Renal cortical epithelial cell (primary cell): ENCODE results near the gene MIEF1. TPM values are rescaled to one million over a fixed set of nuclear protein-coding genes. Genes with fewer than 3 reads are reported as not detected.

Experiments used
- DNase-seq: peaks from one replicate; pipeline ENCODE4 v3.0.0-alpha.2; 2011; ENCODE audit warnings: low read depth
- total RNA-seq: library from RNA; depleted of rRNA; stranded (reverse); fragments of >200 nt; gene quantifications from 2 replicates; pipeline ENCODE4 v1.2.3, GENCODE V29; 2014

MIEF1 gene
- total RNA-seq, 1 donor from 2014 or later: 29.4 TPM

- no peak for DNase-seq
Observed at GRCh38 chr22:39470451-39471291, 31.4 kb upstream of the MIEF1 start.

DNA sequence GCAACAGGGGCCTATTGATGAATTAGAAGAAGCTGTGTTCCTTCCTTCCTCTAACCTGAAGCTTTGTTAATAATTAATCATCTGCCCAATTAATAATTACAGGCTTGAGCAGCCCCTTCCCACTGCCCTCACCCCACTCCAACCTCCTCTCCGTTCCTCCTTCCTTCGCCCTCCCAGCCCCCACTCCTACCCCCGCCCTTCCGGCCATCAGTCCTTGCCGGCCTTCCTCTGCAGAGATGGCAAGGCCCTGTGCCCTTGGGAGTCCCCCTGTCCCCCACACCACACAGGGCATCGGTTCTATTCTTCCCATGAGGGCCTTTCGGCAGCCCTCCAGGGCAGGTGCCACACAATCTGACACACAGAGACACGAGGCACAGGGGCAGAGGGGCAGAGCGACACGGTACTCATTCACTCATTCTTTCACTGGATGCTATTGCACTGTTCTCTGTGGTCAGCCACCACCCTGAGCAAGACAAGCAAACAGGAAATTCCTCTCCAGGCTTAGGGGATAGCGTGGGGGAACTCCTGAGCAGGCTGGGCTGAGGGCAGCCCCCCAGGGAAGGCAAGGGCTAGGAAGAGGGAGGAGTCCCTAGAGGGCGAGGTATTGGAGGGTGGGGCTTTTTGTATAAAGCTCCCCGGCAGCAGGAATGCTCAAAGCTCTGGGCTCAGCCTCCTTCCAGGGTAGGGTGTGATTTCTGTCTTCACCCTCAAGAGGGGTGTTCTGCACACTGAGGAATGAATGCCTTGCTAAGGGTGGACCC is 30.5 kb upstream of the MIEF1 start:
- DNase-seq: peak; percentile 95

DNA sequence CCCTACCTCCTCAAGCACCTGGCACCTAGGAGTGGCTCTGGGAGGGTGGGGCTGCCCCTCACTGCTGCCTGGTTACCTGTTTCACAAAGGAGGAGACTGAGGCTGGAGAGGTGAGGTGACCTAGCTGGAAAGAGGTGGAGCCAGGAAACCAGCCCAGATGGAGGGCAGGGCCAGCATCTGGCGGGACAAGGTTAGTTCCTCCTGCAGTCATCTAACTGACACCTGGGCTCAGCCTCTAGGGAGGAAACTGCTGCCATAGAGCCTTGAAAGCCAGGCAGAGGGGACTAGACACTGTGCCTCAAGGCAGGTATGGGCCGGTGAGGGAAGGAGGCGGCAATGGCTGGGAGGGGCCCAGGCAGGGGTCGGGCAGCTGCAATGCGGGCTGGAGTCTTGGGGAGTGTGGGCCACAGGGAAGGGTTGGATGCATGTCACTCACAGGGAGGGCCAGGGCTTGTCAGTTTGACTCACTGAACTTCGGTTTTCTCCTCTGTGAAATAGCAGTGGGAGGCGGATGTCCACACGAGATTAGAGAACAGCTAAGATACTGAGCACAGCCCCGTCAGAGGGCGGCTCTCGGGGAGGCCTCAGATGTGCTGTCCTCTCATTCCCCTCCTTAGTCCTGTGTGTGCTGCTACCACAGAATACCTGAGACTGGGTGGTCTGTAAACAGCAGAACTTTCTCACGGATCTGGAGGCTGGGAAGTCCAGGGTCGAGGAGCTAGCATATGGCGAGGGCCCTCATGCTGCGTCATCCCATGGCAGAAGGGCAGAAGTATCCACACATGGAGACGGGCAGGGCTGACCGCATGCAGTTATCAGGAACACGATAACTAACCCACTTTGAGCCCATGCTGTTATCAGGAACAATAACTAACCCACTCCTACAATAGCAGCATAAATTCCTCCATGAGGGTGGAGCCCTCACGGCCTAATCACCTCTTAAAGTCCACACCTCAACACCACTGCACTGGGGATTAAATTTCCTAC is 29.2 kb upstream of the MIEF1 start:
- no peak for DNase-seq

DNA sequence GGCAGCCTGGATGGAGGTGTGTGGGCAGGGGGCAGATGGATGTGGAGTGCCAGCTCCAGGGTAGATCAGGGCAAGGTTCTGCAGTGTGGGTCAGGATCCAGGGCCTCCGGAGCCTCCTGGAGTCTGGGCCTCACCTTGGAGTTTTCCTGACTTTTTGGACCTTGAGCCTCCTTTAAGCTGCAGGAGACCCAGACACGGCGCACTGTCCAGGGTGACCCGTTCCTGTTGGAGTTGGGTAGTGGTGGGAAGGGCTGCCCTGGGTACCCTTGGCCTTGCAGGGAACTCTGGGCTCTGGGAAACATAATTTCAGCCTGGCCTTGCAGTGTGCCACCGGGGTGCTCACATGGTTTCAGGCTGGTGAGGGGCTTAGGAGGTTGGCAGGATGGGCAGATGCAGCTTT is 28.2 kb upstream of the MIEF1 start:
- no peak for DNase-seq

DNA sequence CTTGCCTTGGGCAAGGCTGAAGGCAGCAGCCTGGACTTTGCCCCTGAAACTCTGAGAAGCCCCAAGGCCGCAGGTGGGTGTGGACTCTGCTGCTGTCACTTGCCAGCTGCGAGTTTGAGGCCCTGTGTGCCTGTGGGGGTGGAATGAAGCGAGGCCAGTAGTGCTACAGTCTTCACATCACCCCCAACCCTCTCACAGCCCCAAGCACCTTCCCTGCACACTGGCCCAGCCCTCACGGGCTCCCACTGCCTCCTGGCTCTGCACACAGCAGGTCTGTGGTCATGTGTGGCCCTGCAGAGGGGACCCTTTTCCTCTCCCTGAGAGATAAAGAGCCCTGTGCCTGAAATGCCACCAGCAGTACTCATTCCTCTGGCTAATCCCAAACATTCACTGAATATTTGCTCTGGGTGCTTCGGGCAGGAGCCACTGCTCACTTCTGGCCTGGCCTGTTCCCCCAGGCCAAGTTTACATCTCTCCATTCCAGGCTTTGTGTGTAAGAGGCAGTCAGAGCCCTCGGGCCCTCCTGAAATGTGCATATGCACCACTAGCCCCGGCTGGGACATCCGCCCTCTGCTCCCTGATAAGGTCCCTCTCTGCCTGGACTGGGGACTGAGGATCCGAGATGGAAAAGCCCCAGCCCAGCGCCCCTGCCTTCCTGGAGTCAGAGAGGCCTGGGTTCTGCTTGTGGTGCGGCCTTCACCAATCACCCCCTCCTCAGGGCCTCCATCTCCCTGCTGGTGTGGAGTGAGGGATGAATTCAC is 27.6 kb upstream of the MIEF1 start:
- DNase-seq: no peak

- DNase-seq: no peak
Observed at GRCh38 chr22:39475337-39475736, 26.8 kb upstream of the MIEF1 start.

DNA sequence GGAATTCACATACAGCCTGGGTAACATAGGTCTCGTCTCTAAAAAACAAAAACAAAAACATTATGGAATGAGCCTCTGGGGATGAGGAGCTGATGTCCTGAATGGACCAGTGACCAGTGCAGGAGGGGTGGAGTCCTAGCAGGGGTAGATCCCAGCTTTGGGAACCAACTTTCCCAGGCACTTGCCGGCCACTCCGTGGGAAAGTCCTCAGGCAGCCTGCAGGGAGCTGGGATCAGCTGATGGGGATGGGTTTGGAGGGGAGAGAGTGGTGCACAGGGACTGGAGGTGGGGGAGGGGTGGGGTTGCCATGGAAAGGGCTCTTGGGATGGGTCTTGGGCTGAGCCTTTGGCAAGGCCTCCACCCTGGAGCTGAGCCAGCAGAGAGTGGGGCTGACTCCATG is 26.2 kb upstream of the MIEF1 start:
- DNase-seq: no peak

- no peak for DNase-seq
Observed at GRCh38 chr22:39476664-39477063, 25.4 kb upstream of the MIEF1 start.

DNA sequence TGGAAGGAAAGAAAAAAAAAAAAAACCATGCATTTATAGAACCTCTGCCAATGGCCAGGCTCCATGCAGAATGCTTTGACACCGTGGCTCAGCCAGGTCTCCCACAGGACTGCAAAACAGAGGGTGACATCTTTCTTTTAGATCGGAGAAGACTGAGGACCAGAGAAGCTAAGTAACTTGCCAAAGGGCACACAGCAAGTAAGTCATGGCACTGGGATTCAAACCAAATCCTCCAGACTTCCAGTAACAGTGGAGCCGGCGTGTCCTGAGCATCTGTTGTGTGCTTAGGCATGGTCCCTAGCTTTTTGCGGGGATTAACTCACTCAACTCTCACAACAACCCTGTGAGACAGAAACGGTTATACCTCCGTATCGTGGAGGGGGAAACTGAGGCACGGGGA is 24.5 kb upstream of the MIEF1 start:
- no peak for DNase-seq

DNA sequence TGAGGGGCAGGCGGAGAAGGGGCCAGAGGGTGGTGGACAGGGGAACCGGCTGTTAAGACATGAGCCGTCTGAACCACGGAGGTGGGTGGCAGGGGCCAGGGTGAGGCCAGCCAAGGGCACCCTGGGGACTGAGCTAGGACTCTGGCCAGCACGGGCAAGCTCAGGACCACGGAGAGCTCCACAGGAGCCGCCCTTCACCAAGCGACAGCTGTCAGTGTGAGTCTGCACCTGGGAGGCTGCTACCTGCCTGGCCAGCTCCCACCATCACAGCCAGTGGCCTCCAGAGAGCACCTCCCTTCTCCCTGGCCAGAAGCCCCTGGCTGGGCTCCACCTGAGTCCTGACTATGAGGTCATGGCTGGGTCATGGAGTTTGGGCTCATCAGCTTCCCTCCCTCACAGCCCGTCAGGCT is 23.6 kb upstream of the MIEF1 start:
- no peak for DNase-seq

DNA sequence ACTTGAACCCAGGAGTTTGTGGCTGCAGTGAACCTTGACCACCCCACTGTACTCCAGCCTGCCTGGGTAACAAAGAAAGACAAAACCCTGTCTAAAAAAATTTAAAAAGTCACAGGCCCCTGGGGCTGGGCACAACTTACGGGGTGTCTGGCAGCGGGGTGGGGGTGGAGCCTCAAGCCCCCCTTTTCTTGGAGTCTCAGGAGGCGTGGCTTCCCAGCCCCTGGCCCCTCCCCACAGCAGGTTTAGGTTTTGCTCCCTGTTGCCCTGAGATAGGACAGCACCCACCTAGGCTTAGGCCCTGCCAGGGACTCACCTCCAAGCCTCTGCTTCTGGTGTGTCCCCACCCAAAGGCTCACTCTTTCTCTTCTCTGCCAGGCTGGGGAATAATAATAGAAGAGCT is 22.8 kb upstream of the MIEF1 start:
- no peak for DNase-seq

DNA sequence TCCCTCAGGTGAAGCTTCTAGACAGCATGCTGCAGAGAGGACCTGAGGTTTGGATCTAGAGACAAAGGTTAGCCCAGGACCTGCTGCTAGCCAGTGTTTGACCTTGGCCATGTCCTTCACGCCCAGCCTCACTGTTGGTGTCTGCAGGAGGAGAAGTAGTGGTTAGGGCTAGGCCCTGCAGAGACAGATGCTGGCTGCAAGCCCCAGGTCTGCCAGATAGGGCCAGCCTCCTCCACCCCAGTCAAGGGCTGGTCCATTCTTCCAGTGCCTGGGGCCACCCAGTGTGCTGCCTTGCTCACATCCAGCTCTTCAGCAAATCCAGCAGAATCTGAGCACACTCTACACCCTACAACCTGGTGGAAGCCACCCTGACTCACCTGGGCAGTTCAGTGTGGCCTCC is 21.5 kb upstream of the MIEF1 start:
- no peak for DNase-seq

- no peak for DNase-seq
Observed at GRCh38 chr22:39481054-39481453, 21.0 kb upstream of the MIEF1 start.

- DNase-seq: no peak
Observed at GRCh38 chr22:39481595-39481994, 20.5 kb upstream of the MIEF1 start.

DNA sequence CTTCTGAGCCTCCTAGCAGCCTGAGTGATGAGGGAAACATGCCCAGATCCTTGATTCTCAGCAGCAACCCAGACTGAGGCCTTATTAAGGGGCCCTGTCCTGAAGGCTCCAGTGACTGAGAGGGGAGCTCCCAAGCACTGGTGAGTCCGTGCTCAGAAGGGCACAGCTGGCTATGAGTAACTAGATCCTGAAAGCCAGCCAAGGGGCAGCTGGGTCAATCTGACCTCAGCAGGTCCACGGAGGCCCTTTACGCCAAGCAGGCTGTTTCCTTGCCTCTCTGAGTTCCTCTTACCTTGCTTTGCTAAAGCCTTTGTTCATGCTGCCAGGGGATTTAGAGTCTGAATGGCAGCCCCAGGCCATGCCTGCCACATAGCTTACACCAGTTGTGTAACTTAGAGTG is 19.3 kb upstream of the MIEF1 start:
- peak; percentile 86 for DNase-seq

GRCh38 chr22:39486951-39487825 is 14.9 kb upstream of the MIEF1 start:
- no peak for DNase-seq

DNA sequence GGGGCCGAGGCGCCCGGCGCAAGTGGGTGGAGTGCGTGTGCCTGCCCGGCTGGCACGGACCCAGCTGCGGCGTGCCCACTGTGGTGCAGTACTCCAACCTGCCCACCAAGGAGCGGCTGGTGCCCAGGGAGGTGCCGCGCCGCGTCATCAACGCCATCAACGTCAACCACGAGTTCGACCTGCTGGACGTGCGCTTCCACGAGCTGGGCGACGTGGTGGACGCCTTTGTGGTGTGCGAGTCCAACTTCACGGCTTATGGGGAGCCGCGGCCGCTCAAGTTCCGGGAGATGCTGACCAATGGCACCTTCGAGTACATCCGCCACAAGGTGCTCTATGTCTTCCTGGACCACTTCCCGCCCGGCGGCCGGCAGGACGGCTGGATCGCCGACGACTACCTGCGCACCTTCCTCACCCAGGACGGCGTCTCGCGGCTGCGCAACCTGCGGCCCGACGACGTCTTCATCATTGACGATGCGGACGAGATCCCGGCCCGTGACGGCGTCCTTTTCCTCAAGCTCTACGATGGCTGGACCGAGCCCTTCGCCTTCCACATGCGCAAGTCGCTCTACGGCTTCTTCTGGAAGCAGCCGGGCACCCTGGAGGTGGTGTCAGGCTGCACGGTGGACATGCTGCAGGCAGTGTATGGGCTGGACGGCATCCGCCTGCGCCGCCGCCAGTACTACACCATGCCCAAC is 14.1 kb upstream of the MIEF1 start:
- DNase-seq: no peak

GRCh38 chr22:39488563-39489083 is 13.5 kb upstream of the MIEF1 start:
- no peak for DNase-seq
